ENCODE data around the gene SMG9. TPM values are rescaled to one million over a fixed set of nuclear protein-coding genes. Genes with fewer than 3 reads are reported as not detected.

The SMG9 gene
- total and polyA plus RNA-seq, 5 donors, result 11.7 to 21.0 (median 15.3) TPM

Other genes starting within 250 kb of the SMG9 start
- 10 to 100 TPM; 12.6 to 18.2 (median 14.9) TPM for gene ETHE1, start 227.8 kb downstream of the SMG9 start, total RNA-seq
- gene ETHE1, start 227.8 kb downstream of the SMG9 start, polyA plus RNA-seq, result 14.1 TPM
- 1 to 10 TPM; 1.4 to 3.2 (median 2.4) TPM for gene ZNF575, start 221.8 kb downstream of the SMG9 start, total RNA-seq
- gene ZNF575, start 221.8 kb downstream of the SMG9 start, polyA plus RNA-seq, result 0.97 TPM
- 10 to 100 TPM; 13.5 to 17.1 (median 15.6) TPM for gene XRCC1, start 179.4 kb downstream of the SMG9 start, total RNA-seq
- gene XRCC1, start 179.4 kb downstream of the SMG9 start, polyA plus RNA-seq, result 11.2 TPM
- 1 to 10 TPM; 3.8 to 6.8 (median 4.9) TPM for gene PINLYP, start 179.2 kb downstream of the SMG9 start, total RNA-seq
- 9.8 TPM for gene PINLYP, start 179.2 kb downstream of the SMG9 start, polyA plus RNA-seq
- gene IRGQ, start 158.8 kb downstream of the SMG9 start, total RNA-seq, result 10 to 100 TPM; 19.4 to 29.2 (median 24.7) TPM
- gene IRGQ, start 158.8 kb downstream of the SMG9 start, polyA plus RNA-seq, result 9.4 TPM
- 10 to 100 TPM; 11.5 to 15.4 (median 13.0) TPM for gene ZNF576, start 158.4 kb downstream of the SMG9 start, total RNA-seq
- 11.6 TPM for gene ZNF576, start 158.4 kb downstream of the SMG9 start, polyA plus RNA-seq
- under 1 TPM in 3 of 4 donors, not detected in 1; 0.23 to 0.29 (median 0.28) TPM for gene SRRM5, start 142.9 kb downstream of the SMG9 start, total RNA-seq
- gene SRRM5, start 142.9 kb downstream of the SMG9 start, polyA plus RNA-seq, result 0.34 TPM
- 10 to 100 TPM; 41.4 to 50.6 (median 45.7) TPM for gene ZNF428, start 135.3 kb downstream of the SMG9 start, total RNA-seq
- gene ZNF428, start 135.3 kb downstream of the SMG9 start, polyA plus RNA-seq, result 65.0 TPM
- gene CADM4, start 115.1 kb downstream of the SMG9 start, total RNA-seq, result 10 to 100 TPM; 12.4 to 15.9 (median 14.1) TPM
- 17.6 TPM for gene CADM4, start 115.1 kb downstream of the SMG9 start, polyA plus RNA-seq
- 10 to 100 TPM in 1 of 4 donors, 1 to 10 TPM in 3; 4.6 to 15.4 (median 7.1) TPM for gene PLAUR, start 84.8 kb downstream of the SMG9 start, total RNA-seq
- gene PLAUR, start 84.8 kb downstream of the SMG9 start, polyA plus RNA-seq, result 7.9 TPM
- not detected for gene IRGC, start 38.9 kb downstream of the SMG9 start, total RNA-seq
- not detected for gene IRGC, start 38.9 kb downstream of the SMG9 start, polyA plus RNA-seq
- gene KCNN4, start 26.0 kb upstream of the SMG9 start, total RNA-seq, result 1 to 10 TPM in 1 of 4 donors, under 1 TPM in 2, not detected in 1; 0.26 to 1.4 (median 0.32) TPM
- gene KCNN4, start 26.0 kb upstream of the SMG9 start, polyA plus RNA-seq, result 0.34 TPM
- gene LYPD5, start 47.5 kb upstream of the SMG9 start, total RNA-seq, result 1 to 10 TPM in 2 of 4 donors, under 1 TPM in 2; 0.28 to 2.5 (median 0.90) TPM
- 0.34 TPM for gene LYPD5, start 47.5 kb upstream of the SMG9 start, polyA plus RNA-seq
- 10 to 100 TPM; 10.7 to 13.8 (median 11.3) TPM for gene ZNF283, start 72.4 kb upstream of the SMG9 start, total RNA-seq
- 4.7 TPM for gene ZNF283, start 72.4 kb upstream of the SMG9 start, polyA plus RNA-seq
- 10 to 100 TPM in 1 of 4 donors, 1 to 10 TPM in 3; 6.2 to 11.3 (median 6.8) TPM for gene ZNF404, start 129.0 kb upstream of the SMG9 start, total RNA-seq
- 12.2 TPM for gene ZNF404, start 129.0 kb upstream of the SMG9 start, polyA plus RNA-seq
- gene ZNF45, start 180.3 kb upstream of the SMG9 start, total RNA-seq, result 1 to 10 TPM; 8.1 to 9.0 (median 8.6) TPM
- gene ZNF45, start 180.3 kb upstream of the SMG9 start, polyA plus RNA-seq, result 2.7 TPM
- gene ZNF221, start 196.3 kb upstream of the SMG9 start, total RNA-seq, result 1 to 10 TPM; 4.5 to 7.3 (median 5.8) TPM
- 2.9 TPM for gene ZNF221, start 196.3 kb upstream of the SMG9 start, polyA plus RNA-seq
- 10 to 100 TPM in 1 of 4 donors, 1 to 10 TPM in 3; 6.9 to 11.5 (median 7.4) TPM for gene ZNF155, start 229.2 kb upstream of the SMG9 start, total RNA-seq
- gene ZNF155, start 229.2 kb upstream of the SMG9 start, polyA plus RNA-seq, result 6.0 TPM
- 1 to 10 TPM; 3.4 to 4.2 (median 3.7) TPM for gene ZNF230, start 248.0 kb upstream of the SMG9 start, total RNA-seq
- gene ZNF230, start 248.0 kb upstream of the SMG9 start, polyA plus RNA-seq, result 1.9 TPM